GM23248 (cell line): ENCODE measurements around the gene SLC15A1. TPM values are rescaled to one million over a fixed set of nuclear protein-coding genes. Genes with fewer than 3 reads are reported as not detected.
A peak's percentile ranks its signal among the peaks of the same experiment; 100 is the strongest.

ENCODE experiments used
- DNase-seq: peaks from one replicate; pipeline ENCODE4 v3.0.0-alpha.2; 2015
- H2AFZ ChIP-seq: fragments of 200-600 bp; sonication (generic); 2 replicates; pipeline ENCODE4 v1.6.1; 2016; ENCODE audit warnings: antibody characterized with exemption
- H3F3A ChIP-seq: fragments of 200-600 bp; sonication (generic); 2 replicates; pipeline ENCODE4 v1.6.1; 2016; ENCODE audit warnings: mild to moderate bottlenecking, antibody characterized with exemption, mixed run types; ENCODE audit not compliant: insufficient read depth
- H3K27ac ChIP-seq: fragments of 200-600 bp; sonication (generic); 2 replicates; pipeline ENCODE4 v1.5.1; 2016; ENCODE audit warnings: mild to moderate bottlenecking
- H3K27me3 ChIP-seq: fragments of 200-600 bp; sonication (generic); replicated peaks from 2 replicates; pipeline ENCODE4 v1.6.1; 2016; ENCODE audit warnings: mild to moderate bottlenecking; ENCODE audit not compliant: insufficient read depth
- H3K36me3 ChIP-seq: fragments of 200-600 bp; sonication (generic); 2 replicates; pipeline ENCODE4 v1.6.1; 2016; ENCODE audit warnings: low read depth, mild to moderate bottlenecking
- H3K4me1 ChIP-seq: fragments of 200-600 bp; sonication (generic); 2 replicates; pipeline ENCODE4 v1.6.1; 2016; ENCODE audit warnings: mild to moderate bottlenecking; ENCODE audit not compliant: insufficient read depth
- H3K4me2 ChIP-seq: fragments of 200-600 bp; sonication (generic); one replicate; pipeline ENCODE4 v1.6.1; 2016; ENCODE audit warnings: mild to moderate bottlenecking; ENCODE audit not compliant: unreplicated experiment
- H3K4me3 ChIP-seq: fragments of 200-600 bp; sonication (generic); 2 replicates; pipeline ENCODE4 v1.5.1; 2016; ENCODE audit warnings: mild to moderate bottlenecking
- H3K79me2 ChIP-seq: fragments of 200-600 bp; sonication (generic); 2 replicates; pipeline ENCODE4 v1.6.1; 2016; ENCODE audit warnings: mild to moderate bottlenecking; ENCODE audit not compliant: insufficient read depth
- H3K9ac ChIP-seq: fragments of 200-600 bp; sonication (generic); 2 replicates; pipeline ENCODE4 v1.6.1; 2016; ENCODE audit warnings: mild to moderate bottlenecking
- H3K9me2 ChIP-seq: fragments of 200-600 bp; sonication (generic); 2 replicates; pipeline ENCODE4 v1.6.1; 2016; ENCODE audit warnings: mixed run types, mild to moderate bottlenecking, moderate library complexity; ENCODE audit not compliant: insufficient read depth
- H3K9me3 ChIP-seq: fragments of 200-600 bp; sonication (generic); one replicate; pipeline ENCODE4 v1.6.1; 2017; ENCODE audit warnings: low read depth
- H4K20me1 ChIP-seq: fragments of 200-600 bp; sonication (generic); 2 replicates; pipeline ENCODE4 v1.6.0; 2016; ENCODE audit not compliant: insufficient read depth
- EZH2 ChIP-seq: fragments of 200-600 bp; sonication (generic); IDR thresholded peaks from 2 replicates; pipeline ENCODE4 v1.6.1; 2018; ENCODE audit warnings: antibody characterized with exemption, mild to moderate bottlenecking; ENCODE audit not compliant: insufficient read depth, poor library complexity, severe bottlenecking
- EZH2phosphoT487 ChIP-seq: fragments of 200-600 bp; sonication (generic); IDR thresholded peaks from 2 replicates; pipeline ENCODE4 v1.6.1; 2018; ENCODE audit warnings: antibody characterized with exemption, moderate library complexity, mild to moderate bottlenecking, low read depth; ENCODE audit not compliant: insufficient read depth
- WGBS, 2 experiments: methylation state at CpG; one replicate each; pipeline ENCODE4 v1.1.6; 2015 to 2017; ENCODE audit warnings: low lambda C conversion rate in 2 of 2, low coverage in 1 of 2; ENCODE audit errors: missing lambda C conversion rate in 2 of 2; 5-methylcytosine and 5-hydroxymethylcytosine counted together
- in situ Hi-C: fragments of 300-500 bp; cut with MboI; formaldehyde crosslinking; loops from 2 replicates; pipeline ENCODE4 v1.15.0; 2020
- polyA plus RNA-seq: library from polyadenylated mRNA; unstranded; fragments of >200 nt; fragmentation: Nextera tagmentation; extraction: Ambion mirVana; gene quantifications from 2 replicates; pipeline ENCODE4 v1.2.1, GENCODE V29; 2016
- total RNA-seq: library from RNA; depleted of rRNA; stranded (reverse); fragments of >200 nt; shearing (Covaris generic); gene quantifications from 2 replicates; pipeline ENCODE4 v1.2.3, GENCODE V29; 2014

Gene SLC15A1
- total and polyA plus RNA-seq, 2 experiments from 2014 or later = not detected

GRCh38 chr13:98672947-98673613 is 79.4 kb downstream of the SLC15A1 start:
- 7 to 8% methylated on average over 11 of the region's 11 CpGs for WGBS, 2 experiments
- H3K79me2 ChIP-seq = no peaks in the 10 kb centered on the region
- no peaks in the 10 kb centered on the region for H3K4me1 ChIP-seq
- no peak overlapping the region for H3K4me3 ChIP-seq
- peak overlapping the region; percentile 19; the same call in 1 of the 2 replicates for H3K9ac ChIP-seq
- TF ChIP-seq EZH2 (no peak), EZH2phosphoT487 (no peak)
- no peaks in the 10 kb centered on the region for H3F3A ChIP-seq
- no peaks in the 10 kb centered on the region for H3K36me3 ChIP-seq
- H4K20me1 ChIP-seq = no peaks in the 10 kb centered on the region
- H3K27ac ChIP-seq = no peak overlapping the region
- H3K9me2 ChIP-seq = no peaks in the 10 kb centered on the region
- no peak overlapping the region for H3K4me2 ChIP-seq
- DNase-seq = peak; percentile 87
- H3K27me3 ChIP-seq = no peaks in the 10 kb centered on the region
- in situ Hi-C loops = loop anchor here (25.0 kb wide), 1 partner anchor 811 kb away; no protein-coding TSS in a partner anchor
- peak overlapping the region; percentile 48 for H2AFZ ChIP-seq
- no peaks in the 10 kb centered on the region for H3K9me3 ChIP-seq

- H3K4me1 ChIP-seq = peaks cover 9% of the 10 kb centered on the region; the same call in 1 of the 2 replicates
- no peaks in the 10 kb centered on the region for H4K20me1 ChIP-seq
- H3K79me2 ChIP-seq = no peaks in the 10 kb centered on the region
- H3K36me3 ChIP-seq = no peaks in the 10 kb centered on the region
- TF ChIP-seq EZH2phosphoT487 = no peak
- TF ChIP-seq EZH2 = no peak
- no peak overlapping the region for H3K4me2 ChIP-seq
- H2AFZ ChIP-seq = no peak overlapping the region
- H3K4me3 ChIP-seq = no peak overlapping the region
- no peak overlapping the region for H3K9ac ChIP-seq
- WGBS, 2 experiments = 95 to 96% methylated on average over 4 of the region's 4 CpGs
- no peaks in the 10 kb centered on the region for H3K27me3 ChIP-seq
- in situ Hi-C loops = loop anchor here (5.0 to 25.0 kb wide), 2 partner anchors 221 to 806 kb away; no protein-coding TSS in a partner anchor
- DNase-seq = no peak
- no peak overlapping the region for H3K27ac ChIP-seq
- H3K9me3 ChIP-seq = no peaks in the 10 kb centered on the region
- H3K9me2 ChIP-seq = no peaks in the 10 kb centered on the region
- 0 out of 2 replicates have a peak, but pooled peaks cover 9% of the 10 kb centered on the region for H3F3A ChIP-seq
Measured at GRCh38 chr13:98668155-98668554, 84.3 kb downstream of the SLC15A1 start.

GRCh38 chr13:98665638-98665995 is 86.9 kb downstream of the SLC15A1 start:
- H3K79me2 ChIP-seq = no peaks in the 10 kb centered on the region
- DNase-seq = no peak
- H3K4me1 ChIP-seq = peaks cover 9% of the 10 kb centered on the region; the same call in 1 of the 2 replicates
- H3K9me2 ChIP-seq = no peaks in the 10 kb centered on the region
- H3K4me3 ChIP-seq = no peak overlapping the region
- 0 out of 2 replicates have a peak, but pooled peaks cover 9% of the 10 kb centered on the region for H3F3A ChIP-seq
- in situ Hi-C loops = loop anchor here (5.0 to 25.0 kb wide), 2 partner anchors 218 to 803 kb away; no protein-coding TSS in a partner anchor
- H2AFZ ChIP-seq = no peak overlapping the region
- H3K9me3 ChIP-seq = no peaks in the 10 kb centered on the region
- H3K4me2 ChIP-seq = no peak overlapping the region
- H3K27ac ChIP-seq = no peak overlapping the region
- H3K36me3 ChIP-seq = no peaks in the 10 kb centered on the region
- TF ChIP-seq EZH2 (no peak), EZH2phosphoT487 (no peak)
- no peaks in the 10 kb centered on the region for H3K27me3 ChIP-seq
- H4K20me1 ChIP-seq = no peaks in the 10 kb centered on the region
- no peak overlapping the region for H3K9ac ChIP-seq

- no peak overlapping the region for H3K4me2 ChIP-seq
- H3K4me3 ChIP-seq = no peak overlapping the region
- peak; percentile 19 for DNase-seq
- in situ Hi-C loops = loop anchor here (5.0 to 25.0 kb wide), 2 partner anchors 218 to 803 kb away; no protein-coding TSS in a partner anchor
- H3K36me3 ChIP-seq = no peaks in the 10 kb centered on the region
- 18 to 20% methylated on average over 3 of the region's 3 CpGs for WGBS, 2 experiments
- 0 out of 2 replicates have a peak, but pooled peaks cover 9% of the 10 kb centered on the region for H3F3A ChIP-seq
- H3K4me1 ChIP-seq = peaks cover 9% of the 10 kb centered on the region; the same call in 1 of the 2 replicates
- no peaks in the 10 kb centered on the region for H3K9me3 ChIP-seq
- no peaks in the 10 kb centered on the region for H3K27me3 ChIP-seq
- no peaks in the 10 kb centered on the region for H3K9me2 ChIP-seq
- no peaks in the 10 kb centered on the region for H4K20me1 ChIP-seq
- no peak overlapping the region for H3K9ac ChIP-seq
- TF ChIP-seq EZH2phosphoT487 = no peak
- no peak for TF ChIP-seq EZH2
- no peaks in the 10 kb centered on the region for H3K79me2 ChIP-seq
- no peak overlapping the region for H2AFZ ChIP-seq
- no peak overlapping the region for H3K27ac ChIP-seq
Measured at GRCh38 chr13:98664924-98665637, 87.4 kb downstream of the SLC15A1 start.
